ENCODE results near the gene DBI. TPM values are rescaled to one million over a fixed set of nuclear protein-coding genes. Genes with fewer than 3 reads are reported as not detected.

Gene DBI
- total RNA-seq, 1 experiment from 2014 or later: 70.9 TPM

DNA sequence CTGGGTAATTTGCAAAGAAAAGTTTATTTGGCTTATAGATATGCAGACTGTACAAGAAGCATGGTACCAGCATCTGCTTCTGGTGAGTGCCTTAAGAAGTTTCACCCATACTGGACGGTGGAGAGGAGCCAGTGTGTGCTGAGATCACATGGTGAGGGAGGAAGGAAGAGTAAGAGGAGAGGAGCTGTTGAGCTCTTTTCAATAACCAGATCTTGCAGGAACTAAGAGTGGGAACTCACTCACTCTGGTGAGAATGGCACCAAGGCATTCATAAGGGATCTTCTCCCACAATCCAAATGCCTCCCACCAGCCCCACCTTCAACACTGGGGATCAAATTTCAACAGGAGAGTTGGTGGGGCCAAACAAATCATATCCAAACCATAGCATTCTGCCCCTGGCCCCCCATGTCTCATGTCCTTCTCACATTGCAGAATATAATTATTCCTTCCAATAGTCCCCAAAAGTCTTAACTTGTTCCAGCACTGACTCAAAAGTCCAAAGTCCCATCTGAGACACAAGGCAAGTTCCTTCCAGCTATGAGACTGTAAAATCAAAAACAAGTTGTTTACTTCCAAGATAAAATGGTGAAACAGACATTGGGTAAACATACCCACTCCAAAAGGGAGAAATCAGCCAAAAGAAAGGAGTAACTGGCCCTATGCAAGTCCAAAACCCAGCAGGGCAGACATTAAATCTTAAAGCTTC lies 53.2 kb downstream of the DBI start:
- no peaks in the 10 kb centered on the region for H4K20me1 ChIP-seq (ENCODE audit: insufficient read depth, low read depth, low read length)

DNA sequence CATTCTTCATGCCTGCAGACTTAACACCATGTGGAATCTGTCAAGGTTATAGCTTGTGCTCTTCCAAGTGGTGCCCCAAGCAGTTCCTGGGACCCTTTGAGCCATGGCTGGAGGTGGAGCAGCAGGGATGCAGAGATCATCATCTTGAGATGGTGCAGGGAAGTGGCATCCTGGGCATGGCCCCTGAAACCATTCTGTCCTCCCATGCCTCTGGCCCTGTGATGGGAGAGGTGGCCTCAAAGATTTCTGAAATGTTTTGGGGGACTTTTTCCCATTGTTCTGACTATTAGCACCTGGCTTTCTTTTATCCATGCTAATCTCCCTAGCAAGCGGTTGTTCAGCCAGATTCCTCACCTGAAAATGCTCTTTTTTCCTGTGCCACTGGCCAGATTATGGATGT lies 54.5 kb downstream of the DBI start:
- Histone ChIP-seq H3K27me3 (ENCODE audit: low read length) (no peaks in the 10 kb centered on the region), H3K27ac (ENCODE audit: low read length) (no peak overlapping the region), H3K9ac (ENCODE audit: low read length) (no peak overlapping the region), H3K36me3 (ENCODE audit: insufficient read depth, low read length) (no peaks in the 10 kb centered on the region), H3K4me3 (ENCODE audit: low read length) (no peak overlapping the region), H3K9me2 (replicated peaks; ENCODE audit: insufficient read depth, low read length) (no peaks in the 10 kb centered on the region), H4K20me1 (ENCODE audit: insufficient read depth, low read depth, low read length) (no peaks in the 10 kb centered on the region; the same call in 1 of the 2 replicates), H3K79me2 (ENCODE audit: low read length) (no peaks in the 10 kb centered on the region), H3K4me1 (ENCODE audit: low read length) (peaks cover 4% of the 10 kb centered on the region), H3K4me2 (ENCODE audit: low read depth, low read length, poor library complexity, severe bottlenecking) (no peak overlapping the region), H2AFZ (ENCODE audit: low read length) (no peak overlapping the region), H3K9me3 (ENCODE audit: low read length) (no peaks in the 10 kb centered on the region)
- DNase-seq: no peak

More for the DNA sequence above, 53.2 kb downstream of the DBI start:
- no peak overlapping the region for H3K9ac ChIP-seq (ENCODE audit: low read length)
- DNase-seq: no peak
- H3K79me2 ChIP-seq (ENCODE audit: low read length): no peaks in the 10 kb centered on the region
- H3K36me3 ChIP-seq (ENCODE audit: insufficient read depth, low read length): no peaks in the 10 kb centered on the region
- H3K4me1 ChIP-seq (ENCODE audit: low read length): peaks cover 12% of the 10 kb centered on the region
- H3K9me3 ChIP-seq (ENCODE audit: low read length): no peaks in the 10 kb centered on the region
- H3K4me2 ChIP-seq (ENCODE audit: low read depth, low read length, poor library complexity, severe bottlenecking): no peak overlapping the region
- H2AFZ ChIP-seq (ENCODE audit: low read length): no peak overlapping the region
- no peak overlapping the region for H3K27ac ChIP-seq (ENCODE audit: low read length)
- no peaks in the 10 kb centered on the region for H3K27me3 ChIP-seq (ENCODE audit: low read length)
- no peak overlapping the region for H3K4me3 ChIP-seq (ENCODE audit: low read length)
- H3K9me2 ChIP-seq (replicated peaks; ENCODE audit: insufficient read depth, low read length): no peaks in the 10 kb centered on the region

GRCh38 chr2:119421741-119422140 lies 55.0 kb downstream of the DBI start:
- Histone ChIP-seq H3K9ac (ENCODE audit: low read length) (no peak overlapping the region), H3K9me2 (replicated peaks; ENCODE audit: insufficient read depth, low read length) (no peaks in the 10 kb centered on the region), H3K4me3 (ENCODE audit: low read length) (no peak overlapping the region)

More at GRCh38 chr2:119421741-119422140, 55.0 kb downstream of the DBI start:
- no peak for DNase-seq
- Histone ChIP-seq H3K4me2 (ENCODE audit: low read depth, low read length, poor library complexity, severe bottlenecking) (no peak overlapping the region), H4K20me1 (ENCODE audit: insufficient read depth, low read depth, low read length) (no peaks in the 10 kb centered on the region; the same call in 1 of the 2 replicates), H3K79me2 (ENCODE audit: low read length) (no peaks in the 10 kb centered on the region), H3K27me3 (ENCODE audit: low read length) (no peaks in the 10 kb centered on the region), H3K36me3 (ENCODE audit: insufficient read depth, low read length) (no peaks in the 10 kb centered on the region), H2AFZ (ENCODE audit: low read length) (no peak overlapping the region), H3K27ac (ENCODE audit: low read length) (no peak overlapping the region), H3K4me1 (ENCODE audit: low read length) (no peaks in the 10 kb centered on the region; the same call in 1 of the 2 replicates), H3K9me3 (ENCODE audit: low read length) (no peaks in the 10 kb centered on the region)

Other genes starting within 250 kb of the DBI start
- gene C1QL2, start 208.2 kb upstream of the DBI start, total RNA-seq (2014; rRNA removed; shearing (Covaris generic); ENCODE audit: low replicate concordance): not detected in 2 replicates
- not detected in 2 replicates for gene STEAP3, start 143.1 kb upstream of the DBI start, total RNA-seq (2014; rRNA removed; shearing (Covaris generic); ENCODE audit: low replicate concordance)
- 6.6 TPM in 2 replicates for gene C2orf76, start 143 bp upstream of the DBI start, total RNA-seq (2014; rRNA removed; shearing (Covaris generic); ENCODE audit: low replicate concordance)
- gene TMEM37, start 64.9 kb downstream of the DBI start, total RNA-seq (2014; rRNA removed; shearing (Covaris generic); ENCODE audit: low replicate concordance): not detected in 2 replicates
- gene SCTR, start 157.5 kb downstream of the DBI start, total RNA-seq (2014; rRNA removed; shearing (Covaris generic); ENCODE audit: low replicate concordance): not detected in 2 replicates
- 0.72 TPM in 1 of 2 replicates, not detected in the other for gene CFAP221, start 177.5 kb downstream of the DBI start, total RNA-seq (2014; rRNA removed; shearing (Covaris generic); ENCODE audit: low replicate concordance)

Data from Karpas-422 (cell line).